GM19023 (cell line): ENCODE data around the gene NT5DC4.

Experiments used
- ATAC-seq: cut with Tn5 transposase; IDR thresholded peaks from one replicate; pipeline ENCODE4 v1.9.1; 2021; ENCODE audit warnings: mild to moderate bottlenecking, moderate library complexity; ENCODE audit not compliant: unreplicated experiment

NT5DC4 gene

DNA sequence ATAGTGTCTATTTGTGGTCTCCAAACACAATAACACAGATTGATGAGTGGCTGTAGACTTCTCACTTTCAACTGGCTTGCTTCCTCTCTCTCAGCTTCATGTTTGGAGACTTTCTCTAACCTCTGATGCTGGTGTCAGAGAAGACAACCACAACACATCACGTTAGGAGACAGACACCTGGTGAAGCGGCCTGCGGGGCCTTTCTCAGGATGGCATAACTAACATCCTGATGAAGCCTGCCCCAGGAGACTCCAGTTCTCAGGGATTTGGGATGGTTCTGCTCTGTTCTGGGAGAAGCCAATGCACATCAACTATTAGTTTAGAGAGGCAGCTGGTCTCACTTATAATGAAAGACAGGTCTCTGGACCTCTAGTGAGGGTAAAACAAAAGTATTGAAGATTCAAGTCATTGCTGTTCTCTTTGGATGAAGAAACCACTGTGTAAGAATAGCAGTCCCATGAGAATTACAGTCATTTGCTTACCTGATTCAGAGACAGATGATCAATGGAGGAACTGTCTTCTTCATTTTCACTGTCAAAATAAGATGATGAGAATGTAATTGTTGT, 61.5 kb downstream of the NT5DC4 start:
- peak; percentile 90 for ATAC-seq

DNA sequence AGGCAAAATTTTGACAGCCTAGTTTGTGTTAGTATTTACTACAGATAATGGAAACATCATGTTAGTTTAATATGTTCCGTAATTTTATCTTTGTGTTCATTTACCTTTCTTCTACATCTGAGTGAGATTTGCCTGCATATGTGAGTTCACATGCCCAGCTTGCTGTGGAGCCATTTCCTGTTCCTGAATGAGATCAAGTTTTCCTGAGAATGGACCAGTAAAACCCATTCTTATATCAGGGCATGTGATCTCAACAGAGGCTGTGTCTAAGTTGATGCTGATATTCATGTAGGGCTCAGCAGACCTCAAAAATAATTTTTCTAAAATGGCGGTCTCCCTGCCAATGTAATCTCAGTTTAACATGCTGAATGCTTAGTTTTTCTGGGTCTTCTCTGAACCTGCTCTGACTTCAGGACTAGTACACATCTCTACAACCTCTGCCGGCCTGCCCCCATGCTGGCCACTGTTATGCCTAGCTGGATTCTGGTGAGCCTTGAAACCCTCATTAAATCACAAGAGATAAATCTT, 62.4 kb downstream of the NT5DC4 start:
- no peak for ATAC-seq

DNA sequence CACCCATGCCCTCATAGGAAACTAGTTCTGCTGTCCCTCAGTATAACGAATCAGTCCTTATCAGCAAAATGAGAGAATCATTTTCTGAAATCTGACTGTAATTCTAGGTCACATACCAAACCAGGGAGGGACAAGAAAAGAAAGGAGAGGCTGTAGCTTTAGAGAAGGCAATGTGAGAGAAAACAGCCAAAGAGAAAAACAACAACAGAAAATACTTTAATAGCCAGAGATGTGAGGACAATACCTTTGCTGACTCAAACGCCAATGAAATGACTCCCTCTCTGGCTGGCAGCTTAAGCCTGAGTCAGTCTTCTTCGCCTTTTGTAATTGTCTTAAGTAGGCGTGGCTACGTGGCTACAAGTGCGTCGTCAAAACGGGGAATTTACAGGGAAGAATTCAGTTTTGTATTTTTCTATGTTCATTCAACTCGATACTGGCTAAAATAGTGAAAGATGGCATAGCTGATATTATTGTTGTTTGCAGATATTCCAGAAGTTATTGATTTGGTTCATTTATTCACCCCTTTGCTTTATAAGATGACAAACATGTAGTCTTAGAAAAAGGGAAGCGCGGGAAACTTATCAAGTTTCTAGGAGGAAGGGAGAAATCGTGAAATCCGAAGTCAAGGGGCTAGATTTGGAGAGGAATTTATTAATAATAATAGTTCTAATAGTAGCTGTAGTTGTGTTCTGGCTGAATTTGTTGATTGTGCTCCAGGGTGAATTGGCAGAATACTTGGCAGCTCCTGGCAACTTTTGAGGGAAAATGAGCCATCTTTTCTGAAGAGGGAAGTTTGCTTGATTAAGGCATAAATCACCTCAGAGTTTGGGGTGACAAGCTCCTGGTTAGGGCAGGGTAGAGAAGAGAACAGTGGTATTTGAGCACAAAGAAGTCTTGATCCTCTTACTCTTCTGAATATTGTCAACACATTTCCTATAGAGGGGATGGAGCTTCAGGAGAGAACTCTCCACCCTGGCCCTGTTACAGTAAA, 63.7 kb downstream of the NT5DC4 start, which contains the start of gene IL1A:
IL1A (minus strand) TSS at position 295 of the 991 bp plus-strand sequence. CDS start 723 bp downstream, outside the sequence.
- ATAC-seq: no peak

DNA sequence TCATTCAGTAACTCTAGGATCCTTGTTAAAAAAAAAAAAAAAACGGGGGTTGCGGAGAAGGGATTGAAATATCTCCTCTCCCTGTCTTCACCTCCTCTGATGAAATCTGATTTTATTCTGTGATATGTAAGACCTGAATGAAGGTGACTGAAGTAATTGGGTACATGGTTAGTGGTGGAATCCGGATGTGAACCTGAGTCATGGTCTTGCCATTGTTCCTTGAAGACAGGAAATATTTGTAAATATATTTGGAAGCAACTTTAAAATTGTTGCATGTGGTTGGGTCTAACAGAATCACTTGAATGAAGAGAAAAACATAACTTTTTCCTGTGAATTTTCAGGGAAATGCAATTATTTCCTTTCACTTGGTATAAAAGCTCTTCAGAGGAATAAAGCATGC, 66.5 kb downstream of the NT5DC4 start:
- no peak for ATAC-seq

DNA sequence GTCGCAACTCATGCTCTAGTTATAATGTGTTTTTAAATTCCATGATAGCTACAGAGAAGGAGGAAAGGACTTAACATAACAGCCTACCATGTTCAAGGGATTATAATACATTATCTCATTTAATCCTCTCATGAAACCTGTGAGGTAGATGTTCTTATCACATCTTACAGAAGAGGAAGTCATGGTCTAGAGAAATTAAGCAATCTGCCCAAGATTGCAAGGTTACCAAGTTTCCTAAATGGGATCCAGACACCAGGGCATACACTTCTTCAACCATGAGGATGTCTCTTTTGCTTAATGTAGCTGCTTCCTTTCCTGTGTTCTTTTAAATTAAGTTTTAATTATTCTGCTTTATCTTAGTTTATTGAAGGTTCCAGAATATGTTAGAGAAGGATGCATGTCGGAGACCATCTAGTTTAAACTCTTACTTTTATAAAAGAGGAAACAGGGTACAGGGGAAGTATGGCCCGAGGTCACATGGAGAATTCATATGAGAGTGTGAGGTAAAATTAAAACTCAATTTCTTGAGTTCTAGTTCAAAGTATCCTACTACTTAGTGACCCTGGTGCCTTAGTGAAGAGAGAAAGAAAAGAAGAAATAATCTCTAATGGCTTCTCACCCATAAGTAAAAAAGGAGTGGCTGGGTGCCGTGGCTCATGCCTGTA, 67.0 kb downstream of the NT5DC4 start:
- no peak for ATAC-seq

DNA sequence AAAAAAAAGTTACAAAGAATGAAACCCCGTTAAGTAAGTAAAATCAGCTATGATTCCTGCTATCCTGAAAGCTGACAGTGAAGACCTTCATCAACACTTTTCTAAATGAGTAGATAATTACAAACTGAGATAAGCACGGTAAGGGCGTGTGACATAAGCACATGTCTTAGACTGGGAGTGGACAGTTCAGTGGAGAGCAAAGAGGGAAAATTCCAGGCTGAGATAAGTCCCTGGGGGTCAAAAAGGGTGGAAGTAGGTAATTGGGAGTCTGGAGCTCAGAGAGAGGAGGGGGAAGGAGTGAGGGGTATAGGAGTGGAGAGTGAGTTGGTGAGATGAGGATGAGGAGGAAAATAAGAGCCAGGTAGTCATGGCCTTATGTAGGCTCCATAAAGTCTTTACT, 67.8 kb downstream of the NT5DC4 start:
- ATAC-seq: no peak
